ENCODE data around the gene EFCAB6.

GRCh38 chr22:43636086-43636485 lies 176.0 kb downstream of the EFCAB6 start:
- no peak for TF ChIP-seq CTCF (IDR thresholded peaks at IDR 0.05)
- no peak for TF ChIP-seq POLR2A (IDR thresholded peaks at IDR 0.05; ENCODE audit: low read depth)
- TF ChIP-seq EP300 (IDR thresholded peaks at IDR 0.05) = no peak
- no peak for TF ChIP-seq POLR2AphosphoS5 (IDR thresholded peaks at IDR 0.05)
